HCT116 (cell line): Measurements from ENCODE around the gene COL18A1.

Experiments used
- CBX3 ChIP-seq: IDR thresholded peaks from 2 replicates; pipeline ENCODE4 v1.6.1; 2012; ENCODE audit warnings: low read depth
- CTCF ChIP-seq, 3 experiments: fragments of 200-600 bp in 1 of 3; sonication (generic) in 1 of 3; IDR thresholded peaks in 2 of 3; conservative IDR thresholded peaks in 1 of 3; 2 replicates each; pipeline ENCODE4 v1.5.1; 2012 to 2017; ENCODE audit warnings: low read depth in 2 of 3, low read length in 2 of 3, antibody characterized with exemption in 1 of 3, borderline replicate concordance in 1 of 3, control low read depth in 1 of 3, mild to moderate bottlenecking in 1 of 3, mixed read lengths in 1 of 3, mixed run types in 1 of 3, moderate library complexity in 1 of 3; ENCODE audit not compliant: insufficient read depth in 1 of 3
- ELF1 ChIP-seq: IDR thresholded peaks from 2 replicates; pipeline ENCODE4 v1.6.1; 2012; ENCODE audit warnings: low read depth, borderline replicate concordance
- EZH2 ChIP-seq: fragments of 200-600 bp; sonication (generic); IDR thresholded peaks from 2 replicates; pipeline ENCODE4 v1.6.1; 2017; ENCODE audit warnings: antibody characterized with exemption, mixed run types
- POLR2A ChIP-seq: IDR thresholded peaks from 2 replicates; pipeline ENCODE4 v1.7.0; 2011; ENCODE audit warnings: borderline replicate concordance; ENCODE audit not compliant: insufficient read depth, insufficient read length; ENCODE audit errors: extremely low read depth
- POLR2AphosphoS5 ChIP-seq: IDR thresholded peaks from 2 replicates; pipeline ENCODE4 v1.6.1; 2011; ENCODE audit warnings: mild to moderate bottlenecking, low read depth, low read length, moderate library complexity
- RAD21 ChIP-seq: IDR thresholded peaks from 2 replicates; pipeline ENCODE4 v1.6.1; 2012; ENCODE audit warnings: low read depth, mild to moderate bottlenecking
- SP1 ChIP-seq: IDR thresholded peaks from 2 replicates; pipeline ENCODE4 v1.6.1; 2012; ENCODE audit warnings: low read depth
- SRF ChIP-seq: IDR thresholded peaks from 2 replicates; pipeline ENCODE4 v1.6.1; 2012; ENCODE audit warnings: low read depth
- YY1 ChIP-seq: IDR thresholded peaks from 2 replicates; pipeline ENCODE4 v1.6.1; 2011; ENCODE audit warnings: low read length, low read depth, moderate library complexity, mild to moderate bottlenecking; ENCODE audit not compliant: insufficient replicate concordance; ENCODE audit errors: extremely low read depth
- ZBTB33 ChIP-seq: IDR thresholded peaks from 2 replicates; pipeline ENCODE4 v1.6.1; 2011; ENCODE audit warnings: mild to moderate bottlenecking, low read length, moderate library complexity; ENCODE audit not compliant: insufficient replicate concordance; ENCODE audit errors: extremely low read depth

- no peak for TF ChIP-seq EZH2
- no peak for TF ChIP-seq POLR2A
- TF ChIP-seq CTCF (IDR thresholded peaks at IDR 0.05 in 2 of 3, conservative IDR thresholded peaks at IDR 0.05 in 1 of 3; ENCODE audit: borderline replicate concordance in 1 of 3, insufficient read depth in 1 of 3, low read depth in 2 of 3, low read length in 2 of 3), result no peak
- no peak for TF ChIP-seq RAD21
- TF ChIP-seq POLR2AphosphoS5, result no peak
- no peak for TF ChIP-seq CBX3
- no peak for TF ChIP-seq SP1
- no peak for TF ChIP-seq ZBTB33
- no peak for TF ChIP-seq YY1
- TF ChIP-seq ELF1, result no peak
- no peak for TF ChIP-seq SRF
Observed at GRCh38 chr21:45507523-45507875, 102.5 kb downstream of the COL18A1 start.
